H9 (cell line): ENCODE measurements around the gene FCSK. TPM values are rescaled to one million over a fixed set of nuclear protein-coding genes. Genes with fewer than 3 reads are reported as not detected.
"Not testable (repeated sequence)": the region's sequence is repeated elsewhere in the genome, so short reads cannot be mapped to it uniquely, and the experiment has no call there.

ENCODE experiments used
- DNase-seq: peaks from one replicate; pipeline ENCODE4 v3.0.0-alpha.2; 2017
- H2AFZ ChIP-seq: one replicate; pipeline ENCODE4 v1.6.1; 2013; ENCODE audit warnings: mild to moderate bottlenecking, low read length, control low read depth, moderate library complexity
- H2AK5ac ChIP-seq: 2 replicates; pipeline ENCODE4 v1.6.1; 2013; ENCODE audit warnings: low read length, control low read depth, mixed read lengths; ENCODE audit not compliant: insufficient read length
- H2BK120ac ChIP-seq: one replicate; pipeline ENCODE4 v1.6.1; 2013; ENCODE audit warnings: low read depth, mild to moderate bottlenecking, low read length, control low read depth, inconsistent platforms; ENCODE audit not compliant: poor library complexity, severe bottlenecking
- H2BK12ac ChIP-seq: 2 replicates; pipeline ENCODE4 v1.6.1; 2013; ENCODE audit warnings: low read length, control low read depth, mixed read lengths, low read depth; ENCODE audit not compliant: insufficient read length
- H2BK15ac ChIP-seq: 2 replicates; pipeline ENCODE4 v1.6.1; 2013; ENCODE audit warnings: low read depth, low read length, control low read depth
- H2BK20ac ChIP-seq: one replicate; pipeline ENCODE4 v1.6.1; 2013; ENCODE audit warnings: low read depth, mild to moderate bottlenecking, low read length, control low read depth, inconsistent platforms; ENCODE audit not compliant: poor library complexity, severe bottlenecking
- H2BK5ac ChIP-seq: 2 replicates; pipeline ENCODE4 v1.6.1; 2013; ENCODE audit warnings: low read length, control low read depth, mixed read lengths; ENCODE audit not compliant: insufficient read length
- H3K14ac ChIP-seq: 2 replicates; pipeline ENCODE4 v1.6.1; 2013; ENCODE audit warnings: low read length, control low read depth; ENCODE audit not compliant: insufficient read depth
- H3K18ac ChIP-seq: 2 replicates; pipeline ENCODE4 v1.6.1; 2013; ENCODE audit warnings: low read depth, mild to moderate bottlenecking, mixed read lengths, low read length, control low read depth; ENCODE audit not compliant: insufficient read length
- H3K23ac ChIP-seq: 2 replicates; pipeline ENCODE4 v1.6.1; 2013; ENCODE audit warnings: low read length, control low read depth, mixed read lengths, low read depth; ENCODE audit not compliant: insufficient read length
- H3K23me2 ChIP-seq: 2 replicates; pipeline ENCODE4 v1.6.1; 2013; ENCODE audit warnings: low read depth, mild to moderate bottlenecking, mixed read lengths, low read length, control low read depth; ENCODE audit not compliant: insufficient read length, poor library complexity, severe bottlenecking
- H3K27ac ChIP-seq: 2 replicates; pipeline ENCODE4 v1.5.1; 2013; ENCODE audit warnings: low read length, control low read depth, mixed read lengths, low read depth; ENCODE audit not compliant: insufficient read length
- H3K27me3 ChIP-seq: 2 replicates; pipeline ENCODE4 v1.6.1; 2013; ENCODE audit warnings: low read length, control low read depth, inconsistent platforms; ENCODE audit not compliant: insufficient read depth
- H3K4ac ChIP-seq: 2 replicates; pipeline ENCODE4 v1.6.1; 2013; ENCODE audit warnings: low read depth, mild to moderate bottlenecking, control low read depth, inconsistent platforms, low read length, moderate library complexity
- H3K4me1 ChIP-seq: 2 replicates; pipeline ENCODE4 v1.6.1; 2013; ENCODE audit warnings: low read length, control low read depth, inconsistent platforms; ENCODE audit not compliant: insufficient read depth
- H3K4me2 ChIP-seq: 2 replicates; pipeline ENCODE4 v1.6.1; 2013; ENCODE audit warnings: low read length, control low read depth, mixed read lengths; ENCODE audit not compliant: insufficient read length, insufficient read depth
- H3K56ac ChIP-seq: 2 replicates; pipeline ENCODE4 v1.6.1; 2013; ENCODE audit warnings: low read depth, mild to moderate bottlenecking, mixed read lengths, low read length, control low read depth; ENCODE audit not compliant: insufficient read length
- H3K79me1 ChIP-seq: 2 replicates; pipeline ENCODE4 v1.6.1; 2013; ENCODE audit warnings: low read depth, mild to moderate bottlenecking, moderate library complexity, low read length, control low read depth, inconsistent platforms; ENCODE audit not compliant: insufficient read depth, poor library complexity, severe bottlenecking
- H3K79me2 ChIP-seq: 2 replicates; pipeline ENCODE4 v1.6.1; 2013; ENCODE audit warnings: low read length, control low read depth, inconsistent platforms; ENCODE audit not compliant: insufficient read depth
- H3K9ac ChIP-seq: 2 replicates; pipeline ENCODE4 v1.6.1; 2013; ENCODE audit warnings: low read length, control low read depth, mixed read lengths; ENCODE audit not compliant: insufficient read length; ENCODE audit errors: extremely low read depth
- H3K9me3 ChIP-seq: one replicate; pipeline ENCODE4 v1.6.1; 2013; ENCODE audit warnings: low read depth, low read length, inconsistent platforms; ENCODE audit not compliant: control insufficient read depth
- H3T11ph ChIP-seq: one replicate; pipeline ENCODE4 v1.6.1; 2013; ENCODE audit warnings: mild to moderate bottlenecking, low read length, control low read depth, inconsistent platforms
- H4K20me1 ChIP-seq: one replicate; pipeline ENCODE4 v1.6.1; 2013; ENCODE audit not compliant: control insufficient read depth, insufficient read length, insufficient read depth
- H4K5ac ChIP-seq: 2 replicates; pipeline ENCODE4 v1.6.1; 2013; ENCODE audit warnings: low read depth, mild to moderate bottlenecking, mixed read lengths, low read length, control low read depth; ENCODE audit not compliant: insufficient read length
- H4K8ac ChIP-seq: replicated peaks from 2 replicates; pipeline ENCODE4 v1.6.1; 2013; ENCODE audit warnings: low read length, control low read depth, mixed read lengths, low read depth; ENCODE audit not compliant: insufficient read length
- H4K91ac ChIP-seq: 2 replicates; pipeline ENCODE4 v1.6.1; 2013; ENCODE audit warnings: low read depth, mild to moderate bottlenecking, moderate library complexity, mixed read lengths, low read length, control low read depth; ENCODE audit not compliant: insufficient read length
- H3K27ac Mint-ChIP-seq, 3 experiments: 2 replicates in 2 of 3; 3 replicates in 1 of 3; pipeline ENCODE4 v1.8.0; 2020 to 2021; ENCODE audit warnings: mixed read lengths in 3 of 3, mild to moderate bottlenecking in 1 of 3, moderate library complexity in 1 of 3
- H3K27me3 Mint-ChIP-seq: 2 replicates; pipeline ENCODE4 v1.8.0; 2021; ENCODE audit warnings: low read depth, mild to moderate bottlenecking, moderate library complexity, mixed read lengths
- H3K36me3 Mint-ChIP-seq, 3 experiments: 2 replicates in 2 of 3; 3 replicates in 1 of 3; pipeline ENCODE4 v1.8.0; 2020 to 2021; ENCODE audit warnings: low read depth in 3 of 3, mixed read lengths in 3 of 3; ENCODE audit not compliant: insufficient read depth in 1 of 3
- H3K4me1 Mint-ChIP-seq, 2 experiments: 2 replicates each; pipeline ENCODE4 v1.8.0; 2020; ENCODE audit warnings: mixed read lengths in 2 of 2
- H3K4me3 Mint-ChIP-seq, 2 experiments: 2 replicates in 1 of 2; 3 replicates in 1 of 2; pipeline ENCODE4 v1.8.0; 2020 to 2021; ENCODE audit warnings: mild to moderate bottlenecking in 2 of 2, mixed read lengths in 2 of 2, moderate library complexity in 1 of 2
- H3K9me3 Mint-ChIP-seq, 2 experiments: 2 replicates in 1 of 2; 3 replicates in 1 of 2; pipeline ENCODE4 v1.8.0; 2020; ENCODE audit warnings: mild to moderate bottlenecking in 2 of 2, mixed read lengths in 2 of 2, moderate library complexity in 1 of 2
- WGBS: extraction: QIAGEN DNeasy Blood & Tissue Kit; methylation state at CpG from one replicate; pipeline ENCODE4 v1.1.7; 2013; ENCODE audit warnings: missing lambda C conversion rate, low lambda C conversion rate, mixed read lengths; ENCODE audit not compliant: insufficient read length; ENCODE audit errors: extremely low coverage; 5-methylcytosine and 5-hydroxymethylcytosine counted together
- total RNA-seq: library from RNA; stranded (reverse); gene quantifications from 2 replicates; pipeline ENCODE4 v1.2.1, GENCODE V29; 2021
- TF ChIP-seq, protein P1 (sequence below): fragments of 200-600 bp; sonication (generic); conservative IDR thresholded peaks from 3 replicates; pipeline ENCODE4 v1.8.0; 2021; ENCODE audit warnings: antibody characterized with exemption, mild to moderate bottlenecking

The FCSK gene
- total RNA-seq, 1 experiment from 2014 or later = 6.5 TPM

DNA sequence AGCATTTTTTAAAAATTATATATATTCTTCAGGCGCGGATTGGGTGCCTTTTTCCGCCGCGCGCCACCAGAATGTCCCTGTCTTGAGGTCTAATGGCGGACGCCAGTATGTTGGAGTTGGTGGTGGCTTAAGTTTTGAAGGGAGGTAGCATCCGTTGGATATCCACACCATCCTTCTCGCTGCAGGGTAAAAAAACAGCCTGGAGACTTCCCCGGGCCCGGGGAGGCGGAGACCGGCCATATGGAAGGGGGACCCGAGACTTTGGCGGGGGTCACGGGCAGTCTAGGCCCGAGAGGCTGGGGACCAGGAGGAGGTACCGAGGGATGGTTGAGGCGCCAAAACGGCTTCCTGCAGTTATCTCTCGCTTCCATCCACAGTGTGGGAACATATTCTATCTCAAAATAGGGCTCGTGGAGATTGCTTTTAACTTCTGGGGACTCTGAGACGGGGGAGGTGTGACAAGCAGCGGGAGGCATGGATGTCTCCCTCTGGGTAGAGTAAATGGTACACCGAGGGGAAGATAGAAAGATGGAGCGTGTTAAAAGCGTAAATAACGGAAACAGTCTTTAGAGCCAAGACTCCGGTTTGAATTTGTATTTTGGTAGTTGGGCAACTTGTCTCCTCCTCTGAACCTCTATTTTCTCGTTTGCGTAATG is 69.5 kb downstream of the FCSK start, which contains the start of gene SF3B3:
Gene SF3B3 (plus strand): TSS at position 74 of the 656 bp plus-strand sequence. CDS start 2,841 bp downstream, outside the sequence.
- H3K23me2 ChIP-seq = peaks cover 10% of the 10 kb centered on the region
- H2BK20ac ChIP-seq = no peak within 1 kb of the TSS
- Mint-ChIP-seq H3K27ac (peak within 1 kb of the TSS; percentile 99), H3K36me3 (peaks cover 32 to 52% (median 43%) of the 10 kb centered on the region in 3 experiments), H3K4me3 (peak within 1 kb of the TSS; percentile 93 to 97), H3K9me3 (no peaks in the 10 kb centered on the region; a peak in 1 of 5 replicates), H3K27me3 (no peaks in the 10 kb centered on the region), H3K4me1 (peaks cover 29 to 36% of the 10 kb centered on the region in 2 experiments)
- H2BK120ac ChIP-seq = peak within 1 kb of the TSS; percentile 90
- peaks cover 7% of the 10 kb centered on the region; the same call in 1 of the 2 replicates for H3K4me1 ChIP-seq
- H3K9ac ChIP-seq = peak within 1 kb of the TSS; percentile 97
- peak within 1 kb of the TSS; percentile 69 for H3K4me2 ChIP-seq
- H3K4ac ChIP-seq = no peak within 1 kb of the TSS; the same call in 1 of the 2 replicates
- peak within 1 kb of the TSS; percentile 27 for H2AFZ ChIP-seq
- peak within 1 kb of the TSS; percentile 22 for H2BK12ac ChIP-seq
- peak within 1 kb of the TSS; percentile 58 for H3K27ac ChIP-seq
- no peaks in the 10 kb centered on the region for H3K9me3 ChIP-seq
- H3K27me3 ChIP-seq = no peaks in the 10 kb centered on the region
- TF ChIP-seq, protein P1, sequence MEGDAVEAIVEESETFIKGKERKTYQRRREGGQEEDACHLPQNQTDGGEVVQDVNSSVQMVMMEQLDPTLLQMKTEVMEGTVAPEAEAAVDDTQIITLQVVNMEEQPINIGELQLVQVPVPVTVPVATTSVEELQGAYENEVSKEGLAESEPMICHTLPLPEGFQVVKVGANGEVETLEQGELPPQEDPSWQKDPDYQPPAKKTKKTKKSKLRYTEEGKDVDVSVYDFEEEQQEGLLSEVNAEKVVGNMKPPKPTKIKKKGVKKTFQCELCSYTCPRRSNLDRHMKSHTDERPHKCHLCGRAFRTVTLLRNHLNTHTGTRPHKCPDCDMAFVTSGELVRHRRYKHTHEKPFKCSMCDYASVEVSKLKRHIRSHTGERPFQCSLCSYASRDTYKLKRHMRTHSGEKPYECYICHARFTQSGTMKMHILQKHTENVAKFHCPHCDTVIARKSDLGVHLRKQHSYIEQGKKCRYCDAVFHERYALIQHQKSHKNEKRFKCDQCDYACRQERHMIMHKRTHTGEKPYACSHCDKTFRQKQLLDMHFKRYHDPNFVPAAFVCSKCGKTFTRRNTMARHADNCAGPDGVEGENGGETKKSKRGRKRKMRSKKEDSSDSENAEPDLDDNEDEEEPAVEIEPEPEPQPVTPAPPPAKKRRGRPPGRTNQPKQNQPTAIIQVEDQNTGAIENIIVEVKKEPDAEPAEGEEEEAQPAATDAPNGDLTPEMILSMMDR = no peak
- H3K79me1 ChIP-seq = peaks cover 6% of the 10 kb centered on the region
- H3K79me2 ChIP-seq = peaks cover 36% of the 10 kb centered on the region; the same call in 1 of the 2 replicates
- no peak within 1 kb of the TSS for H2AK5ac ChIP-seq
- WGBS = no CpG with 5 or more reads among the region's 32 CpGs
- H4K8ac ChIP-seq = no peak within 1 kb of the TSS
- peak within 1 kb of the TSS; percentile 95 for H3K14ac ChIP-seq
- no peak within 1 kb of the TSS for H3K23ac ChIP-seq
- peak within 1 kb of the TSS; percentile 43 for H2BK5ac ChIP-seq
- no peak within 1 kb of the TSS for H3K56ac ChIP-seq
- H4K91ac ChIP-seq = peak within 1 kb of the TSS; percentile 15
- peak; percentile 52 for DNase-seq
- H4K20me1 ChIP-seq = no peaks in the 10 kb centered on the region
- no peak within 1 kb of the TSS for H3T11ph ChIP-seq
- no peak within 1 kb of the TSS for H2BK15ac ChIP-seq
- H4K5ac ChIP-seq = peak within 1 kb of the TSS; percentile 98
- H3K18ac ChIP-seq = peak within 1 kb of the TSS; percentile 98

DNA sequence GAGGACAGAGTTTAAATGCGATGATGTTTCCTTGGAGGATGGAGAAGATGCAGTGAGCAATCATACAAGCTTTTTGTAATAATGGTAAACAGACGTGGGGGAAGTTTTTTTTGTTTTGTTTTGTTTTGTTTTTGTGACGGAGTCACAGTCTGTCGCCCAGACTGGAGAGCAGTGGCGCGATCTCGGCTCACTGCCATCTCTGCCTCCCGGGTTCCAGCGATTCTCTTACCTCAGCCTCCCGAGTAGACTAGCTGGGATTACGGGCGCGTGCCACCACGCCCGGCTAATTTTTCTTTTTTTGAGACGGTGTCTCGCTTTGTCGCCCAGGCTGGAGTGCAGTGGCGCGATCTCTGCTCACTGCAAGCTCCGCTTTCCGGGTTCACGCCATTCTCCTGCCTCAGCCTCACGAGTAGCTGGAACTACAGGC is 70.0 kb downstream of the FCSK start:
- not testable (repeated sequence) for H3K27me3 ChIP-seq, H2AK5ac ChIP-seq, H3K27me3 Mint-ChIP-seq, H3K4ac ChIP-seq, H3K9me3 ChIP-seq, H2BK12ac ChIP-seq, H3T11ph ChIP-seq, H2BK20ac ChIP-seq, H4K8ac ChIP-seq, H3K56ac ChIP-seq, H2BK5ac ChIP-seq, DNase-seq, H3K9me3 Mint-ChIP-seq, H3K4me1 ChIP-seq, H2BK120ac ChIP-seq, H3K79me1 ChIP-seq, H3K23ac ChIP-seq, H4K20me1 ChIP-seq, H2AFZ ChIP-seq, H2BK15ac ChIP-seq
- Histone ChIP-seq H3K23me2 (peaks cover 10% of the 10 kb centered on the region), H3K27ac (peak overlapping the region; percentile 58), H4K91ac (peak overlapping the region; percentile 15), H4K5ac (peak overlapping the region; percentile 98), H3K4me2 (peak overlapping the region; percentile 56), H3K18ac (peak overlapping the region; percentile 98), H3K9ac (peak overlapping the region; percentile 97), H3K14ac (peak overlapping the region; percentile 95; the same call in 1 of the 2 replicates), H3K79me2 (peaks cover 38% of the 10 kb centered on the region; the same call in 1 of the 2 replicates)
- H3K4me1 Mint-ChIP-seq = peaks cover 33 to 39% of the 10 kb centered on the region in 2 experiments
- peak overlapping the region; percentile 99 for H3K27ac Mint-ChIP-seq
- no CpG with 5 or more reads among the region's 24 CpGs for WGBS
- peaks cover 37 to 57% (median 48%) of the 10 kb centered on the region in 3 experiments for H3K36me3 Mint-ChIP-seq
- H3K4me3 Mint-ChIP-seq = peak overlapping the region; percentile 93 to 97
